Activated T-helper 17 cell treated with anti-CD3 and anti-CD28 coated beads, Interleukin-2, amount 50 U/mL, for 72 hours (primary cell): Measurements from ENCODE around the gene KDM2B. TPM values are rescaled to one million over a fixed set of nuclear protein-coding genes. Genes with fewer than 3 reads are reported as not detected.

Experiments
- ATAC-seq: fragments of 150-1000 bp; cut with Tn5 transposase; replicated peaks from 2 replicates; pipeline ENCODE4 v1.10.0; 2021; ENCODE audit warnings: mild to moderate bottlenecking, moderate library complexity
- H3K27ac Mint-ChIP-seq: one replicate; pipeline ENCODE4 v1.8.0; 2022; ENCODE audit warnings: mixed read lengths
- H3K27me3 Mint-ChIP-seq: one replicate; pipeline ENCODE4 v1.8.0; 2022; ENCODE audit warnings: mixed read lengths
- H3K36me3 Mint-ChIP-seq: one replicate; pipeline ENCODE4 v1.8.0; 2022; ENCODE audit warnings: low read depth, mild to moderate bottlenecking, mixed read lengths
- H3K4me1 Mint-ChIP-seq: one replicate; pipeline ENCODE4 v1.8.0; 2022; ENCODE audit warnings: mixed read lengths
- H3K4me3 Mint-ChIP-seq: one replicate; pipeline ENCODE4 v1.8.0; 2022; ENCODE audit warnings: mild to moderate bottlenecking, mixed read lengths
- H3K9me3 Mint-ChIP-seq: one replicate; pipeline ENCODE4 v1.8.0; 2022; ENCODE audit warnings: mixed read lengths
- total RNA-seq, 2 donors: library from RNA; stranded (reverse); gene quantifications; one replicate each; pipeline ENCODE4 v1.2.3, GENCODE V29; 2022

KDM2B gene
- total RNA-seq, 2 donors from 2014 or later = 64.2 to 76.4 TPM

GRCh38 chr12:121558956-121559355 lies 21.9 kb downstream of the KDM2B start:
- Mint-ChIP-seq H3K4me1 (peaks cover 5% of the 10 kb centered on the region), H3K9me3 (no peaks in the 10 kb centered on the region), H3K36me3 (peaks cover 9% of the 10 kb centered on the region), H3K27ac (peak overlapping the region; percentile 71), H3K27me3 (no peaks in the 10 kb centered on the region), H3K4me3 (no peak overlapping the region)
- no peak for ATAC-seq

DNA sequence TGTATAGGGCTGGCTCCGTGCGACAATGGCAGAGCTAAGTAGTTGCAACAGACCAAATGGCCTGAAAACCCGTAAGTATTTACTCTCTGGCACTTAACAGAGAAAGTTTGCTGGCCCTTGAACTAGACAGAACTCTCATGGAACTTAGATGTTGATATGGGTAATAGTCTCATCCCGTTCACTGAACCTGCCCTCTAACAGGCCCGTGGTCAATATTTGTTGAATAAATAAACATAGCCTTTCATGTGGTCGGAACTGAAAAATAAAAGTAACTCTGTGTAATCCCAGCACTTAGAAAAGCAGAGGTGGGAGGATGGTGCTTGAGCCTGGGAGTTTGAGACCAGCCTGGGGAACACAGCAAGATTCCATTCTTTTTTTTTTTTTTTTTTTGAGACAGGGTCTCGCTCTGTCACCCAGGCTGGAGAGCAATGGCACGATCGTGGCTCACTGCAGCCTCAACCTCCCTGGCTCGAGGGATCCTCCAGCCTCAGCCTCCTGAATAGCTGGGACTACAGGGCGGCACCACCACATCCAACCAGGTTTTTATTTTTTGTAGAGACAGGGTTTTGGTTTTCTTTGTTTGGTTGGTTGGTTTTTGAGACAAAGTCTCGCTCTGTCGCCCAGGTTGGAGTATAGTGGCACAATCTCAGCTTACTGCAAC lies 29.7 kb downstream of the KDM2B start:
- no peak overlapping the region for H3K4me3 Mint-ChIP-seq
- no peak overlapping the region for H3K27ac Mint-ChIP-seq
- H3K36me3 Mint-ChIP-seq = peaks cover 20% of the 10 kb centered on the region
- no peaks in the 10 kb centered on the region for H3K27me3 Mint-ChIP-seq
- H3K9me3 Mint-ChIP-seq = no peaks in the 10 kb centered on the region
- no peaks in the 10 kb centered on the region for H3K4me1 Mint-ChIP-seq
- no peak for ATAC-seq

DNA sequence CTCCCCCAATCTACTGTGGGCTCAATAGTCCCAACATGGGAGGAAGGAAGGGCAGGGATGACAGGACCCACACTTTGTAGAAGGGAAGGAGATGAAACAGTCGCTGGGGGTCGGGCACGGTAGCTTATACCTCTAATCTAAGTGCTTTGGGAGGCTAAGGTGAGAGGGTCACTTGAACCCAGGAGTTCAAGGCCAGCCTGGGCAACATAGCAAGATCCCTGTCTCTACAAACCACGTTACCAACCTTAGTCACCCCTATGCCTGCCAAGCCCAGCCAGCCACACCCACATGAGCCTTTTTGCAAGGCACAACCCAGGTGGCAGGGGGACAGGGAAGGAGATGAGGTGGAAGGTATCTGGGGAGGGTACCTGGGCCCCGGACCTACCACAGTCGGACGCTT lies 31.7 kb downstream of the KDM2B start:
- H3K9me3 Mint-ChIP-seq = no peaks in the 10 kb centered on the region
- H3K27ac Mint-ChIP-seq = no peak overlapping the region
- ATAC-seq = no peak
- no peaks in the 10 kb centered on the region for H3K4me1 Mint-ChIP-seq
- H3K27me3 Mint-ChIP-seq = no peaks in the 10 kb centered on the region
- peaks cover 32% of the 10 kb centered on the region for H3K36me3 Mint-ChIP-seq
- H3K4me3 Mint-ChIP-seq = no peak overlapping the region

GRCh38 chr12:121545480-121545879 lies 35.3 kb downstream of the KDM2B start:
- Mint-ChIP-seq H3K27me3 (no peaks in the 10 kb centered on the region), H3K36me3 (peaks cover 32% of the 10 kb centered on the region), H3K9me3 (no peaks in the 10 kb centered on the region), H3K27ac (no peak overlapping the region), H3K4me3 (no peak overlapping the region), H3K4me1 (no peaks in the 10 kb centered on the region)
- no peak for ATAC-seq

DNA sequence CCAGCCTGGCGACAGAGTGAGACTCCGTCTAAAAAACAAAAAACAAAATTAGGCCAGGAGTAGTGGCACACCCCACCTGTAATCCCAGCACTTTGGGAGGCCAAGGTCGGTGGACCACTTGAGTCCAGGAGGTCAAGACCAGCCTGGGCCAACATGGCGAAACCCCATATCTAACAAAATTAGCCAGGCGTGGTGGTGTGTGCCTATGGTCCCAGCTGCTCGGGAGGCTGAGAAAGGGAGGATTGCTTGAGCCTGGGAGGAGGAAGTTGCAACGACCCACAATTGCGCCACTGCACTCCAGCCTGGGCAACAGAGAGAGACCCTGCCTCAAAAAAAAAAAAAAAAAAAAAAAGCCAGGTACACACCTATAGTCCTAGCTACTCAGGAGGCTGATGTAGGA lies 37.0 kb downstream of the KDM2B start:
- H3K36me3 Mint-ChIP-seq = peaks cover 29% of the 10 kb centered on the region
- peaks cover 8% of the 10 kb centered on the region for H3K4me1 Mint-ChIP-seq
- no peak overlapping the region for H3K4me3 Mint-ChIP-seq
- no peak for ATAC-seq
- H3K27ac Mint-ChIP-seq = no peak overlapping the region
- H3K9me3 Mint-ChIP-seq = no peaks in the 10 kb centered on the region
- no peaks in the 10 kb centered on the region for H3K27me3 Mint-ChIP-seq

GRCh38 chr12:121539908-121540307 lies 40.9 kb downstream of the KDM2B start:
- H3K4me3 Mint-ChIP-seq = peak overlapping the region; percentile 34
- no peaks in the 10 kb centered on the region for H3K36me3 Mint-ChIP-seq
- no peaks in the 10 kb centered on the region for H3K9me3 Mint-ChIP-seq
- no peak for ATAC-seq
- H3K4me1 Mint-ChIP-seq = peaks cover 21% of the 10 kb centered on the region
- no peak overlapping the region for H3K27ac Mint-ChIP-seq
- H3K27me3 Mint-ChIP-seq = no peaks in the 10 kb centered on the region

- no peak for ATAC-seq
- Mint-ChIP-seq H3K36me3 (peaks cover 5% of the 10 kb centered on the region), H3K4me1 (peaks cover 29% of the 10 kb centered on the region), H3K4me3 (peak overlapping the region; percentile 94), H3K9me3 (no peaks in the 10 kb centered on the region), H3K27ac (peak overlapping the region; percentile 94), H3K27me3 (no peaks in the 10 kb centered on the region)
Observed at GRCh38 chr12:121538699-121539061, 42.1 kb downstream of the KDM2B start.

DNA sequence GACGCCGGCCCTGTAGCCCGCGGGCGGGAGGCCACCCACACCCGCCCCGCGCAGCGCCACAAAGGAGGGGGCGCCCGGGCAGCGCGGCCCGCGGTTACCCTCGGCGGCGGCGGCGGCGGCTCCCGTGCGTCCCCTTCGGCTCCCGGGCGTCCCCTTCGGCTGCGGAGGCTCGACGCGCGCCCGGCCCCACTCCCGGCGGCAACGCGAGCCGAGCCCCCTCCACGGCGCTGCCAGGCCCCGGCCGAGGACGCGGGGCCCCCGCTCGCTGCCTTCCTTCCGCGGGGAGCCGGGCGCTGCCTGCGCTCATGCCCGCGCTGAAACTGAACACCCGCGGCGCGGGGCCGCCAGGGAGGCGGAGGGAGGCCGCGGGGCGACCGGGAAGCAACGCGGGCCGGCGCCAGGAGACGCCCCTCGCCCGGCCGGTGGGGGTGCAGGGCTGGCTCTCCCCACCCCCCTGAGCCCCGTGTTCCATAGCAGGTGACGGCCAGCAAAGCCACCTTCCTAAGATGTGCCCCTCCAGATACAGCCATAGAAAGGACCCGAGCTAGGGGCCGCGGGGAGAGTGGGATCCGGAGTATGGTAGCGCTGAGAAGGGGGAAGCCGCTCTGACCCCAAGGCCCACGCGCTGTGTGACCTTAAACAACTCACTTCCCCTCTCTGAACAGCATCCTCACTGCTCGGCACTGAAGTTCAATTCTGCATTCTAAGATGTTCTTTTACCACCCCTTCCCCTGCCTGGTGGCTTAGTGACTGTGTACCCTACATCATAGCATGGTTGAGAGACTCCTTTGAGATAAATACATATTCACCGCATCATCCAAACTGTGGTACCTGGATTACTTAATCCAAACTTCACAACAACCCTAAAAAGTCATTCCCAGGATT lies 42.8 kb downstream of the KDM2B start:
- H3K27me3 Mint-ChIP-seq = no peaks in the 10 kb centered on the region
- peak; percentile 39 for ATAC-seq
- peaks cover 11% of the 10 kb centered on the region for H3K36me3 Mint-ChIP-seq
- H3K4me3 Mint-ChIP-seq = peak overlapping the region; percentile 94
- H3K27ac Mint-ChIP-seq = peak overlapping the region; percentile 94
- H3K4me1 Mint-ChIP-seq = peaks cover 32% of the 10 kb centered on the region
- H3K9me3 Mint-ChIP-seq = no peaks in the 10 kb centered on the region

DNA sequence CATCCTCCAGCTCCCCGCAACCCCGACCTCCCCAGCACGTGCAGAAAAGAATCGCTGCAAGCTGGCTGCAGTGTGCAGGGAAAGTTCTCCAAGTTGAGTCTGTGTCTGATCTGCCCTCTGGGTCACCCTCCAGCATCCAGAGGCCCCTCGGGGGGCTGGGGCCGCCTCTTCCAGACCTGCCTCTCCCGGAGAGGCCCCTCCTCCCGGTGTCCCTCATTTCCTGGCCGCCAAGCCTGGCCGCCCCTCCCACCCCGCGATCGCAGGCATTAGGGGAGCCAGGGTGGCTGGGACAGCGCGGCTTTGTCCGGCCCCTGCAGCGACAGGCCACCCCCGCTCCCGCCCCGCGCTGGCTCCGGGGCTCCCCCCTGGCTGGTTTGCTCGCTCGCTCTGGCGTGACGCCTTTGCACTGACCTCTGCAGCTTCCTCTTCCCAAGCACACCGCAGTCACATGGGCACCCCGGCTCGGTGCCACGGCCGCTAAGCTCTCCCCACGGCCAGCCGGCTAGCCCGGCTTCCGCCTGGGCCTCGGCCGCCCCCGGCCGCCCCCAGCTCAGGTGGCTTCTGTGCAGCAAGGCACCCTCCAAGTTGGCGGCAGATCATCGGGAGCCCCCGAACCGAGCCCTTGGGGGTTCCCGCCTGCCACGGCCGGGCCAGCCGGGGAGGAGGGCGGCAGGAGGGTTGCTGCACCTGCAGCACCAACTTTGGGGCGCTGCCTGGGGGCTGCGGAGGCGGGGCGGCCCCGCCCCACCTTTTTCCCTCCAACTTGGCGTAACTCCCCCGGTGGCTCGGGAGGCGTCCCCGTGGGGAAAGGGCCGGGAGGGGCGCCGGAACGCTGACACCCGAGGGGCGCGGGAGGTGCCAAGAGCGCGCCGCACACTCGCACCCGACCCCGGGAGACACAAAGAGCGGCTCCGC lies 43.7 kb downstream of the KDM2B start:
- H3K9me3 Mint-ChIP-seq = no peaks in the 10 kb centered on the region
- peak overlapping the region; percentile 78 for H3K4me3 Mint-ChIP-seq
- no peaks in the 10 kb centered on the region for H3K27me3 Mint-ChIP-seq
- H3K4me1 Mint-ChIP-seq = peaks cover 33% of the 10 kb centered on the region
- peak; percentile 80 for ATAC-seq
- H3K36me3 Mint-ChIP-seq = peaks cover 18% of the 10 kb centered on the region
- peak overlapping the region; percentile 32 for H3K27ac Mint-ChIP-seq

DNA sequence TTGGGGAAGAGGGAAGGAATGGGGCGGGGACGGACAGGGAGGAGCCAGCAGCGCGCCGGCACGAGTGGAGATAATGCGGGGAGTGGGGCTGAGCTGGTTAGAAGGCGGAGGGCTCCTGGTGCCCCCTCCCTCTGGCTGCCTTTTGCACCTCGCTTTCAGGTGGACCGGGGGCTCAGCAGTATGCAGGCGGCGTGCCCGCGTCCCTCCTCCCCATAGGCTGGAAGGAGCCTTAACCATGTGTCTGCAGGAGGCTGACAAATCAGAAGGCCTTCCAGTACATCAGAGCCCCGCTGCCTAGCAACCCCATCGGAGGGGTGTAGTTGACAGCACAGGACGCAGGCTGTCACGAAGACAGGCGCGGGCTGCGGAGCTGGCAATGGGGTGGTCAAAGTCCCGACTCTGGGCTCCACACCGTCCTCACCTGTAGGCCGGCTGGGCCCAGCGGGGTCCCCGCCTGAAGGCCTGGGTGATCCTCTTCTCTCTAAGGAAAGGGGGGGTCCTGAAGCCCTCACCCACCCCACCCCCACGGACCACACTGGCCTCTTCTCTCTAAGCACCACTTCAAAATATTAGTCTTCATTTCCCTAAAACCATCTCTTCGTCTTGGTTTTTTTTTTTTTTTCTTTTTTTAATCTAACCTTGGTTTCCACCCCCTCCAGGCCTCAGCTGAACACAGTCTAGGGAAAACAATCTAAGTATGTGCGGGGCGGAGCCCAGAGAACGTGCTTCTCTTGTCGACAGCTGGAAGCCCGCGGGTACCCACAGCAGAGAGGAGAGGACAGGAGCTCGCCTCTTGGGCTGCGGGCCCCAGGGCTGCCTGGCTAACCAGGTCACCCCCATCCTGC lies 44.5 kb downstream of the KDM2B start:
- H3K4me1 Mint-ChIP-seq = peaks cover 40% of the 10 kb centered on the region
- H3K36me3 Mint-ChIP-seq = peaks cover 25% of the 10 kb centered on the region
- no peaks in the 10 kb centered on the region for H3K27me3 Mint-ChIP-seq
- H3K4me3 Mint-ChIP-seq = peak overlapping the region; percentile 78
- H3K27ac Mint-ChIP-seq = peak overlapping the region; percentile 32
- H3K9me3 Mint-ChIP-seq = peaks cover 3% of the 10 kb centered on the region
- peak; percentile 32 for ATAC-seq

GRCh38 chr12:121535150-121536053 lies 45.4 kb downstream of the KDM2B start:
- Mint-ChIP-seq H3K9me3 (peaks cover 3% of the 10 kb centered on the region), H3K4me3 (peak overlapping the region; percentile 78), H3K27ac (peak overlapping the region; percentile 90), H3K36me3 (peaks cover 34% of the 10 kb centered on the region), H3K4me1 (peaks cover 49% of the 10 kb centered on the region), H3K27me3 (no peaks in the 10 kb centered on the region)
- no peak for ATAC-seq

GRCh38 chr12:121534495-121535148 lies 46.2 kb downstream of the KDM2B start:
- H3K36me3 Mint-ChIP-seq = peaks cover 36% of the 10 kb centered on the region
- peak; percentile 53 for ATAC-seq
- peak overlapping the region; percentile 78 for H3K4me3 Mint-ChIP-seq
- peaks cover 45% of the 10 kb centered on the region for H3K4me1 Mint-ChIP-seq
- peaks cover 3% of the 10 kb centered on the region for H3K9me3 Mint-ChIP-seq
- peak overlapping the region; percentile 90 for H3K27ac Mint-ChIP-seq
- no peaks in the 10 kb centered on the region for H3K27me3 Mint-ChIP-seq
